ENCODE data around the gene IFI16.

Gene IFI16

DNA sequence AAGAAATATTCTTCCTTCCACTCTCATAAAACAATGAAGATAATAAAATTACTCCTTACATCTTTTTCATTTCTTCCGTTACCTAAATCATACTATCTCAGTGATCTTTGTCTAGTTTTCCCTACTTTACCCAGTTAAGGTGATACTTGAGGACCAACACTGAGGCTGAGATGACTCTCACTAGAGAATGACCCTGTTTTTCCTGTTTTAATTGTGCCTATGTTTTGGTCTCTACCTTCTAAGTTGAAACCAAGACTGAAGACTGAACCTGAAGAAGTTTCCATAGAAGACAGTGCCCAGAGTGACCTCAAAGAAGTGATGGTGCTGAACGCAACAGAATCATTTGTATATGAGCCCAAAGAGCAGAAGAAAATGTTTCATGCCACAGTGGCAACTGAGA, 41.7 kb downstream of the IFI16 start:
- H3K27me3 ChIP-seq (ENCODE audit: control insufficient read depth in 1 of 2, insufficient read depth in 2 of 2, low read length in 2 of 2): no peaks in the 10 kb centered on the region
- H3K4me3 ChIP-seq (ENCODE audit: low read depth in 1 of 2, low read length in 2 of 2): no peak overlapping the region
- H3K4me1 ChIP-seq (ENCODE audit: control insufficient read depth in 1 of 2, insufficient read depth in 2 of 2, low read length in 2 of 2): peaks cover 0 to 8% of the 10 kb centered on the region in 2 donors
- H3K9ac ChIP-seq (ENCODE audit: low read depth in 1 of 2, low read length in 2 of 2): no peak overlapping the region
- no peaks in the 10 kb centered on the region for H3K9me3 ChIP-seq (ENCODE audit: control insufficient read depth in 1 of 2, low read length in 2 of 2)
- H3K36me3 ChIP-seq (ENCODE audit: control insufficient read depth in 1 of 2, insufficient read depth in 2 of 2, low read length in 2 of 2): peaks cover 19 to 48% of the 10 kb centered on the region in 2 donors
- H3K27ac ChIP-seq (ENCODE audit: low read depth, low read length): no peak overlapping the region

GRCh38 chr1:159054427-159054826, 44.7 kb downstream of the IFI16 start:
- Histone ChIP-seq H3K27ac (ENCODE audit: low read depth, low read length) (no peak overlapping the region), H3K27me3 (ENCODE audit: control insufficient read depth in 1 of 2, insufficient read depth in 2 of 2, low read length in 2 of 2) (no peaks in the 10 kb centered on the region), H3K9me3 (ENCODE audit: control insufficient read depth in 1 of 2, low read length in 2 of 2) (no peaks in the 10 kb centered on the region), H3K4me1 (ENCODE audit: control insufficient read depth in 1 of 2, insufficient read depth in 2 of 2, low read length in 2 of 2) (peaks cover 0 to 8% of the 10 kb centered on the region in 2 donors), H3K36me3 (ENCODE audit: control insufficient read depth in 1 of 2, insufficient read depth in 2 of 2, low read length in 2 of 2) (peaks cover 19 to 53% of the 10 kb centered on the region in 2 donors), H3K9ac (ENCODE audit: low read depth in 1 of 2, low read length in 2 of 2) (no peak overlapping the region), H3K4me3 (ENCODE audit: low read depth in 1 of 2, low read length in 2 of 2) (no peak overlapping the region)

GRCh38 chr1:159055181-159055641, 45.5 kb downstream of the IFI16 start:
- peaks cover 0 to 8% of the 10 kb centered on the region in 2 donors for H3K4me1 ChIP-seq (ENCODE audit: control insufficient read depth in 1 of 2, insufficient read depth in 2 of 2, low read length in 2 of 2)
- H3K27ac ChIP-seq (ENCODE audit: low read depth, low read length): no peak overlapping the region
- H3K36me3 ChIP-seq (ENCODE audit: control insufficient read depth in 1 of 2, insufficient read depth in 2 of 2, low read length in 2 of 2): peaks cover 19 to 48% of the 10 kb centered on the region in 2 donors
- H3K27me3 ChIP-seq (ENCODE audit: control insufficient read depth in 1 of 2, insufficient read depth in 2 of 2, low read length in 2 of 2): no peaks in the 10 kb centered on the region
- no peak overlapping the region for H3K4me3 ChIP-seq (ENCODE audit: low read depth in 1 of 2, low read length in 2 of 2)
- no peak overlapping the region for H3K9ac ChIP-seq (ENCODE audit: low read depth in 1 of 2, low read length in 2 of 2)
- no peaks in the 10 kb centered on the region for H3K9me3 ChIP-seq (ENCODE audit: control insufficient read depth in 1 of 2, low read length in 2 of 2)

- Histone ChIP-seq H3K36me3 (ENCODE audit: control insufficient read depth in 1 of 2, insufficient read depth in 2 of 2, low read length in 2 of 2) (peaks cover 19 to 38% of the 10 kb centered on the region in 2 donors), H3K27me3 (ENCODE audit: control insufficient read depth in 1 of 2, insufficient read depth in 2 of 2, low read length in 2 of 2) (no peaks in the 10 kb centered on the region), H3K4me3 (ENCODE audit: low read depth in 1 of 2, low read length in 2 of 2) (no peak overlapping the region), H3K9ac (ENCODE audit: low read depth in 1 of 2, low read length in 2 of 2) (no peak overlapping the region), H3K9me3 (ENCODE audit: control insufficient read depth in 1 of 2, low read length in 2 of 2) (no peaks in the 10 kb centered on the region), H3K27ac (ENCODE audit: low read depth, low read length) (no peak overlapping the region), H3K4me1 (ENCODE audit: control insufficient read depth in 1 of 2, insufficient read depth in 2 of 2, low read length in 2 of 2) (peaks cover 0 to 8% of the 10 kb centered on the region in 2 donors)
Observed at GRCh38 chr1:159056069-159056698, 46.5 kb downstream of the IFI16 start.

DNA sequence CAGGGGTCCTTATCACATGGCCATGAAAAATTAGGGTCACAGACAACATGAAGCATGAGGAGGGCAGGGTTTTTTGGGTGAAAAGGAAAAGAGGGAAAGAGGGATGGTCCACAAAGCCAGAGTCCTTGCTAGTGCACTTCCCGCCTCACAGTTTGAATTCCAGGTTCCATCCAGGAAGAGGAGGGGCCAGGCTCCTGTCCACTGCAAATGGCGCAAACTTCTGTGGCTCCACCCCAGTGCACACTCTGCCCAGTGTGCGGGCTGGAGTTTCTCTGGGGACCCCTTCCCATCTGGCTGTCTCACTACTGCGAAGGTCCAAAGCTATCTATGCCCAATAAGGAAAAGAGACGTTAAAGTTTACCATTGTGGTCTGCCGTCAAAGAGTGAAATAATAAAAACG, 49.0 kb downstream of the IFI16 start:
- Histone ChIP-seq H3K9ac (ENCODE audit: low read depth in 1 of 2, low read length in 2 of 2) (no peak overlapping the region), H3K36me3 (ENCODE audit: control insufficient read depth in 1 of 2, insufficient read depth in 2 of 2, low read length in 2 of 2) (peaks cover 4 to 20% of the 10 kb centered on the region in 2 donors), H3K27me3 (ENCODE audit: control insufficient read depth in 1 of 2, insufficient read depth in 2 of 2, low read length in 2 of 2) (no peaks in the 10 kb centered on the region), H3K9me3 (ENCODE audit: control insufficient read depth in 1 of 2, low read length in 2 of 2) (no peaks in the 10 kb centered on the region), H3K27ac (ENCODE audit: low read depth, low read length) (no peak overlapping the region), H3K4me3 (ENCODE audit: low read depth in 1 of 2, low read length in 2 of 2) (no peak overlapping the region), H3K4me1 (ENCODE audit: control insufficient read depth in 1 of 2, insufficient read depth in 2 of 2, low read length in 2 of 2) (peaks cover 0 to 8% of the 10 kb centered on the region in 2 donors)

DNA sequence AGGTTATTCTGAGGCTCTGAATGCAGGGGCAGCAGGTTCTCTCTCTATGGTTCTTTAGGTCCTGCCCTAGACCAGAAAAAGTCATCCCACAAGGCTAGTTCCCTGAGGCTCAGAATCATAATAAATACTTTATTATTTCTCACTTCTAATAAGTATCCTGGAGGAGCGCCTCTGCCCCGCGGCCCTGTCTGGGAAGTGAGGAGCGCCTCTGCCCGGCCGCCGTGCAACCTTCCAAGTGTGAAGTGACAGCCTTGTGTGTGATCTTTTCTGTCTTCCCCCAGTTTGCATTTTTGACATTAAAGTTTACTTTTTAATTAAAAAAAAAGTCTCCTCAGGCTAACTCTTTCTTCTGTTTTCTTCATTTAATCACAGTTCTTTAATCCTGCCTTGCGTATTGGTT, 55.4 kb downstream of the IFI16 start:
- H3K27ac ChIP-seq (ENCODE audit: low read depth, low read length): no peak overlapping the region
- H3K9me3 ChIP-seq (ENCODE audit: control insufficient read depth in 1 of 2, low read length in 2 of 2): no peaks in the 10 kb centered on the region
- H3K4me3 ChIP-seq (ENCODE audit: low read depth in 1 of 2, low read length in 2 of 2): no peak overlapping the region
- no peaks in the 10 kb centered on the region for H3K27me3 ChIP-seq (ENCODE audit: control insufficient read depth in 1 of 2, insufficient read depth in 2 of 2, low read length in 2 of 2)
- H3K36me3 ChIP-seq (ENCODE audit: control insufficient read depth in 1 of 2, insufficient read depth in 2 of 2, low read length in 2 of 2): no peaks in the 10 kb centered on the region
- no peak overlapping the region for H3K9ac ChIP-seq (ENCODE audit: low read depth in 1 of 2, low read length in 2 of 2)
- H3K4me1 ChIP-seq (ENCODE audit: control insufficient read depth in 1 of 2, insufficient read depth in 2 of 2, low read length in 2 of 2): peaks cover 8 to 9% of the 10 kb centered on the region in 2 donors

DNA sequence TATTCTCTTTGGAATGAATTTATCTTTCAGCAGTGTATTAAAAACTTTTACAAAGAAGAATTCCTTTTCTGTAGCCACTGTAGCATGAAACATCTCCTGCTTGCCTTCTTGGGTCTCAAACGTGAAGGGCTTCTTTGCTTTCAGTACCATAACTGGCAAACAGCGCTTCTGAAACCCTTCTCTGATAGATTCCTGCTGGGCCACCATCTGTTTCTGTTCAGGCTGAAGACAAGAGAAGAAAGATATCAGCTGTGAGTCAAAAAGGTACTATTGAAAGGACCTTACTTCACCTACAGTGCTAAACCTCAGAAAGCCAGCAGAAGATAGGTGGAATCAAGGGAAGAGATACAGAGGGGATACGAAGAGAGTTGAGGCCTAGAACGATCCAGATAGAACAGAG, 56.4 kb downstream of the IFI16 start:
- no peak overlapping the region for H3K27ac ChIP-seq (ENCODE audit: low read depth, low read length)
- peaks cover 8 to 9% of the 10 kb centered on the region in 2 donors for H3K4me1 ChIP-seq (ENCODE audit: control insufficient read depth in 1 of 2, insufficient read depth in 2 of 2, low read length in 2 of 2)
- H3K4me3 ChIP-seq (ENCODE audit: low read depth in 1 of 2, low read length in 2 of 2): no peak overlapping the region
- H3K27me3 ChIP-seq (ENCODE audit: control insufficient read depth in 1 of 2, insufficient read depth in 2 of 2, low read length in 2 of 2): no peaks in the 10 kb centered on the region
- H3K9ac ChIP-seq (ENCODE audit: low read depth in 1 of 2, low read length in 2 of 2): no peak overlapping the region
- H3K36me3 ChIP-seq (ENCODE audit: control insufficient read depth in 1 of 2, insufficient read depth in 2 of 2, low read length in 2 of 2): no peaks in the 10 kb centered on the region
- H3K9me3 ChIP-seq (ENCODE audit: control insufficient read depth in 1 of 2, low read length in 2 of 2): no peaks in the 10 kb centered on the region

DNA sequence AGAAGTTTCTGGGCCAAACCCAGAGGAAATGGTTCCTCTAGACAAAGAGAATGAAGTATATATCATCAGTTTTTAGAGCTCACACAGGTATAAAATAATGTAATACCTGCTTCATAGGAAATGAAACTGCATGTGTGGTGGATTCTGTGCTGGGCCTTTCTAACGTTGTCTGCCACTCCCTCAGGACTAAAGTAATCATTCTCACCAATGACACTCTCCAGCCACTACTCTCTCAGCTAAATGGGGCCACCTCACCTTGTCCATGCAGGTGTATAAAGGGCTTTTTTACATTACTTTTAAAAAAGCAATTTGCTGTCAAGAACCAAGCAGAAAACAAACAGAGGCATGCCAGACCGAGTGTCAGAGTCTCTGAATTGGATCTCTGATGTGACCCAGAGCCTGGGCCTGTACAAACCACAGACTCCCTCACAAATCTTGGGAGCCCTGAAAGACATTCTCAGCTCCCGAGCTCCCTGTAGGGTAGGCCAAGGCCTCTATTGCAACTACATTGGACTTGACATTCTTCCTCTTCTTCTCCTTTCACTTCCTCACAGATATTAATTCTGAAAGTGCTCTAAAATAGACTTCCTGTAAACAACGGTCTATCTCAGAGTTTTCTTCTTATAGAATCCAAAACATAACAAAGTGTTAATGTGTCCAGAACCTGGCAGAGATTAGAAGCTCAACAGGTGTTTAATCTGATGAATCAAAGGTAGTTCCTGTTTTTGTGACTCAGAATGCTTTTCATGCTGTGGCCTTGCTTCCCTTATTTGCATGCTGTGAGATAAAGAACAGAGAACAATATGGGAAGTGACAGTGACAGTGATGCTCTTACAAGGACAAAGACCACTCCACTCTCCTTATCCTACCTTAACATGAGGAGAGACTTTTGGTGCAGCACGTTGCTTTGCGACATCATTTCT, 58.3 kb downstream of the IFI16 start:
- Histone ChIP-seq H3K9me3 (ENCODE audit: control insufficient read depth in 1 of 2, low read length in 2 of 2) (no peaks in the 10 kb centered on the region), H3K4me3 (ENCODE audit: low read depth in 1 of 2, low read length in 2 of 2) (no peak overlapping the region), H3K27ac (ENCODE audit: low read depth, low read length) (no peak overlapping the region), H3K9ac (ENCODE audit: low read depth in 1 of 2, low read length in 2 of 2) (no peak overlapping the region), H3K36me3 (ENCODE audit: control insufficient read depth in 1 of 2, insufficient read depth in 2 of 2, low read length in 2 of 2) (no peaks in the 10 kb centered on the region), H3K27me3 (ENCODE audit: control insufficient read depth in 1 of 2, insufficient read depth in 2 of 2, low read length in 2 of 2) (no peaks in the 10 kb centered on the region), H3K4me1 (ENCODE audit: control insufficient read depth in 1 of 2, insufficient read depth in 2 of 2, low read length in 2 of 2) (peaks cover 8 to 9% of the 10 kb centered on the region in 2 donors)

DNA sequence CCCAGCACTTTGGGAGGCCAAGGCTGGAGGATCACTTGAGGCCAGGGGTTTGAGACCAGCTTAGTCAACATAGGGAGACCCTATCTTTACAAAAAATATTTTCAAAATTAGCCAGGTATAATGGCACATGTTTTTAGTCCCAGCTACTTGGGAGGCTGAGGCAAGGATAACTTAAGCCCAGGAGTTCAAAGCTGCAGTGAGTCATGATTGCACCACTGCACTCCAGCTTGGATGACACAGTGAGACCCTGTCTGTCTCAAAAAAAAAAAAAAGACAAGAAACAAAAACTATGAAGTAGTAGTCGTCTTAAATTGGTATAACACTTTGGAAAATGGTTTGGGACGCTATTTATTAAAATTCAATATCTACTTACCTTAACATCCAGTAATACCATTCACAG, 59.2 kb downstream of the IFI16 start:
- Histone ChIP-seq H3K4me3 (ENCODE audit: low read depth in 1 of 2, low read length in 2 of 2) (no peak overlapping the region), H3K9ac (ENCODE audit: low read depth in 1 of 2, low read length in 2 of 2) (no peak overlapping the region), H3K27ac (ENCODE audit: low read depth, low read length) (no peak overlapping the region), H3K4me1 (ENCODE audit: control insufficient read depth in 1 of 2, insufficient read depth in 2 of 2, low read length in 2 of 2) (peaks cover 8 to 9% of the 10 kb centered on the region in 2 donors), H3K36me3 (ENCODE audit: control insufficient read depth in 1 of 2, insufficient read depth in 2 of 2, low read length in 2 of 2) (no peaks in the 10 kb centered on the region), H3K9me3 (ENCODE audit: control insufficient read depth in 1 of 2, low read length in 2 of 2) (no peaks in the 10 kb centered on the region), H3K27me3 (ENCODE audit: control insufficient read depth in 1 of 2, insufficient read depth in 2 of 2, low read length in 2 of 2) (no peaks in the 10 kb centered on the region)

- Histone ChIP-seq H3K27ac (ENCODE audit: low read depth, low read length) (no peak overlapping the region), H3K27me3 (ENCODE audit: control insufficient read depth in 1 of 2, insufficient read depth in 2 of 2, low read length in 2 of 2) (no peaks in the 10 kb centered on the region), H3K4me1 (ENCODE audit: control insufficient read depth in 1 of 2, insufficient read depth in 2 of 2, low read length in 2 of 2) (peaks cover 8 to 9% of the 10 kb centered on the region in 2 donors), H3K36me3 (ENCODE audit: control insufficient read depth in 1 of 2, insufficient read depth in 2 of 2, low read length in 2 of 2) (no peaks in the 10 kb centered on the region), H3K4me3 (ENCODE audit: low read depth in 1 of 2, low read length in 2 of 2) (no peak overlapping the region), H3K9me3 (ENCODE audit: control insufficient read depth in 1 of 2, low read length in 2 of 2) (no peaks in the 10 kb centered on the region), H3K9ac (ENCODE audit: low read depth in 1 of 2, low read length in 2 of 2) (no peak overlapping the region)
Observed at GRCh38 chr1:159071970-159072582, 62.4 kb downstream of the IFI16 start.
